Ectodermal cell (in vitro differentiated cells): Measurements from ENCODE around the gene CHRNG.

ENCODE experiments used
- H3K27ac ChIP-seq: 2 replicates; pipeline ENCODE4 v1.7.0; 2013; ENCODE audit warnings: mild to moderate bottlenecking, low read depth, low read length; ENCODE audit not compliant: insufficient read depth, poor library complexity, severe bottlenecking
- H3K27me3 ChIP-seq: 2 replicates; pipeline ENCODE4 v1.7.0; 2013; ENCODE audit warnings: mild to moderate bottlenecking, low read length; ENCODE audit not compliant: insufficient read depth, control insufficient read depth, poor library complexity, severe bottlenecking
- H3K36me3 ChIP-seq: one replicate; pipeline ENCODE4 v1.7.0; 2013; ENCODE audit warnings: low read length; ENCODE audit not compliant: control insufficient read depth, insufficient read depth
- H3K4me1 ChIP-seq: one replicate; pipeline ENCODE4 v1.7.0; 2013; ENCODE audit warnings: low read length; ENCODE audit not compliant: control insufficient read depth, insufficient read depth
- H3K4me3 ChIP-seq: 2 replicates; pipeline ENCODE4 v1.7.0; 2013; ENCODE audit warnings: low read depth, low read length, control low read depth; ENCODE audit not compliant: insufficient read depth
- H3K9me3 ChIP-seq: 2 replicates; pipeline ENCODE4 v1.7.0; 2013; ENCODE audit warnings: mild to moderate bottlenecking, low read length, moderate library complexity; ENCODE audit not compliant: control insufficient read depth
- WGBS, 2 experiments: methylation state at CpG; one replicate each; pipeline ENCODE4 v1.1.7; 2013; ENCODE audit warnings: missing lambda C conversion rate in 2 of 2; 5-methylcytosine and 5-hydroxymethylcytosine counted together

The CHRNG gene

DNA sequence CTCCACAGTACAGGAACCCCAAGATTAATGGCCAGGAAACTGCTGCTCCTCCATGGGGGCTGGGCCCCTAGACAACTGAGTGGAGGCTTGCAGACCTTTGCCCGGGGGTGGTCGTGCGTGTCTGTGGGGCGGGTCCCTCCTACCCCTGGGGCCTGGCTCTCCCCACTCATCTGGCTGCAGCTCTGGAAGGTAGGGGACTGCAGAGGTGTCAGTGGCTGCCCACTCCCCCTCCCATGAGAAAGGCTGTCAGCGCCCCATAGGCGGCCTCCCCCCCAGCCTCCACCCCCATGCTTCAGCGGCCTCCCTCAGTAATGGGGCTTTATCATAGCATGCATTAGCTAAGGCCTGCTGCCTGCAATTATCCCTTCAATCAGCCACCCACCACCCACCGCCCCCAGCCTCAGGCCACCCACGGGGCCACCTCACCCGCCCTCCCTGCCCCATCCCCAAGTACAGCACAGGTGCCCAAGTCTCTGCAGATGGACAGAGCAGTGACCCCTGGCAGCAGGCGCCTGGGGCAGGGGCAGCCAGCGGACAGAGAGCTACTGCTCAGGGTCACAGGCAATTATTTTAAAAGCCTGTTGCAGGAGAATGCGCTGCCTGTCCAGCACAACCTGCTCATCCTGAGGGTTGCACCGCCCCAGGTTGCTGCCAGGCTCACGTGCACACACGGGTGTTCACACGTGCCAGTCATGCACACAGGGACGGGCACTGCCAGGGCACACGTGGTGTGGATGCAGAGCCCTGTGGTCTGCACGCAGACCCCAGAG, 42.8 kb upstream of the CHRNG start:
- Histone ChIP-seq H3K27ac (no peak overlapping the region), H3K9me3 (no peaks in the 10 kb centered on the region), H3K27me3 (peaks cover 8% of the 10 kb centered on the region), H3K36me3 (no peaks in the 10 kb centered on the region), H3K4me3 (no peak overlapping the region), H3K4me1 (peaks cover 9% of the 10 kb centered on the region)
- WGBS, 2 experiments, result 82 to 85% methylated on average over 20 of the region's 20 CpGs

DNA sequence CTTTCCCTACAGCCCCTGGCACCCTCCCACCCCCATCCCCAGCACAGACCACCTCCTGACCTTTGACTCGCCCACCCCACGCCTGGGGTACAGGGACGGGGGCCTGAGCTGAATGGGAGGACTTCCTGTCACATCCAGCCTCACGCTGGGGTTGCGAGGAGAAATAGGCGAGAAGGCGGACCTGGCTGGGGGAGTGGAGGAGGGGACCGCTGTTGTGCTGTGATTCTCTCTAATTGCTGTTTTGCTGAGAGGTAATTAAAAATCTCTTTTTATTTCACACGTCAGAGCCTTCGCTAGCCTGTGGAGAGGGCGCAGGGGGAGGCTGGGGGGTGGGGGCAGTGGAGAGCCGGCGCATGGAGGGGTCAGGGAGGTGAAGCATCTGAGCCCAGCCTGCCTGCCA, 42.1 kb upstream of the CHRNG start:
- Histone ChIP-seq H3K4me1 (peaks cover 11% of the 10 kb centered on the region), H3K9me3 (no peaks in the 10 kb centered on the region), H3K27ac (no peak overlapping the region), H3K36me3 (no peaks in the 10 kb centered on the region), H3K4me3 (no peak overlapping the region), H3K27me3 (peaks cover 14% of the 10 kb centered on the region)
- WGBS, 2 experiments, result 59 to 62% methylated on average over 11 to 13 of the region's 13 CpGs

DNA sequence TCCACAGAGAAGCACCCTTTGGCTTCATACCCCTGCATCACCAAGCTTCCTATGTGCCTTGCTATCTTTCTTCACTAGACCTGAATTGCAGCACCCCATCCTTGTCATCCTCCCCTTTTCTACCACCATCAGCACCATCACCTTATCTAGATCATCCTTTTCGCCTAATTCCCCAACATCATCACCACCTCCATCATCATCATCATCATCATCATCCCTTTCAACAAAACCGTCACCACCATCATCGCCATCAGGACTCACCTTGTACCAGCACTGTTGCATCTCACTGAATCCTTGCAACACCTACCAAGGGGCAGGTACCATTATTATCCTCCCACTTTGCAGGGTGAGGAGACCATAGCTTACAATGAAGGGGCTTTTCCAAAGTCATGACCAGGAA, 41.0 kb upstream of the CHRNG start:
- Histone ChIP-seq H3K4me1 (peaks cover 14% of the 10 kb centered on the region), H3K27ac (no peak overlapping the region), H3K27me3 (peaks cover 20% of the 10 kb centered on the region)

DNA sequence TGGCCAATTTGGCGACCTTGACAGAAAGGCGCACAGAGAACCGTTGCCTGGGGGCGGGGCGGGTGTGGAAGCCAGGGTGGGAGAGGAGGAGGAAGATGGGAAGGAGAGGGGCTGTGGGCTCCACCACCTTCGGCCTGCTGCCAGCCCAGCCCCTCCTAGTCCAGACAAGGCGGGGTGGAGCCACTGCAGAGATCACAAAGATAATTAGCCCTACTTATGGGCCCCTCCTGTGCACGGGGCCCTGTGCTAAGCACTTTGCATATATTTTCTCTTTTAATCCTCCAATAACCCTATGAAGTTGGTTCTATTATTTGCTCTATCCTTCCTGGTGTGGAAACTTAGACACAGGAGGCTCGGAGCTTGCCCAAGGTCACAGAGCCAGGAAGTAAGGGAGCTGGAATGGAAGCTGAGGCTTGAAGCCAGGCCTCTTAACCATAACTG, 38.1 kb upstream of the CHRNG start:
- H3K36me3 ChIP-seq, result no peaks in the 10 kb centered on the region
- peaks cover 14% of the 10 kb centered on the region for H3K4me1 ChIP-seq
- WGBS, 2 experiments, result 74 to 79% methylated on average over 9 of the region's 9 CpGs
- H3K27ac ChIP-seq, result no peak overlapping the region
- peaks cover 49% of the 10 kb centered on the region for H3K27me3 ChIP-seq
- H3K4me3 ChIP-seq, result no peak overlapping the region
- no peaks in the 10 kb centered on the region for H3K9me3 ChIP-seq

More for the DNA sequence above, 41.0 kb upstream of the CHRNG start:
- no peaks in the 10 kb centered on the region for H3K36me3 ChIP-seq
- no peak overlapping the region for H3K4me3 ChIP-seq
- no peaks in the 10 kb centered on the region for H3K9me3 ChIP-seq
- WGBS, 2 experiments, result 92 to 96% methylated on average over 3 of the region's 3 CpGs

DNA sequence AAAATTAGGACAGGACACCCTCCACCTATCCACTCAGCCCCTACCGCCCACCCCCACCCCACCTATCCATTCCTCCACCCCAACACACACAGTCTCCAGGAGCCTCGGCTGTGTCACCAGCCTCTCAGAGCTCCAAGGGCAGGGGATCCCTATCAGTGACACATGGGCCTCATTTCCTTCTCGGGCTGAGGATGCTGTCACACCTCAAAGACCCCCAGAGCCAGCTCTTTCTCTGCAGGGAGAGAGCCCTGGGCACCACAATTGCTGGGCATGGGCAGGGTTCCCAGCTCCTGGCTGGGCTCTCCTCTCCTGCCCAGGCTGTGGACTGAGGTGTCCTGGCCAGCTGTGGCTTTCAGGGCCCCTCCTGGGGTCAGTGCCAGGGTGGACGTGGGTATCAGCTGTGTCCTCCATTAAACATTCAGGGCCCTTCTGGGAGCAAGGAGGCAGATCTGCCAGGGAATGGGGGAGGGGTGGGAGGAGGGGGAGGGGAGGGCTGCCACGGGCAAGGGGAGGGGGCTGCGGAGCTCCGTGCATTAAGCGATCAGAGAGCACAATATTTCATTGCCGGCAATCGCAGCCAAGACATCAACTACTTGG, 37.6 kb upstream of the CHRNG start:
- Histone ChIP-seq H3K9me3 (no peaks in the 10 kb centered on the region), H3K4me3 (no peak overlapping the region), H3K4me1 (peaks cover 18% of the 10 kb centered on the region), H3K27ac (no peak overlapping the region), H3K36me3 (no peaks in the 10 kb centered on the region), H3K27me3 (peaks cover 54% of the 10 kb centered on the region)
- 26 to 27% methylated on average over 10 of the region's 10 CpGs for WGBS, 2 experiments

DNA sequence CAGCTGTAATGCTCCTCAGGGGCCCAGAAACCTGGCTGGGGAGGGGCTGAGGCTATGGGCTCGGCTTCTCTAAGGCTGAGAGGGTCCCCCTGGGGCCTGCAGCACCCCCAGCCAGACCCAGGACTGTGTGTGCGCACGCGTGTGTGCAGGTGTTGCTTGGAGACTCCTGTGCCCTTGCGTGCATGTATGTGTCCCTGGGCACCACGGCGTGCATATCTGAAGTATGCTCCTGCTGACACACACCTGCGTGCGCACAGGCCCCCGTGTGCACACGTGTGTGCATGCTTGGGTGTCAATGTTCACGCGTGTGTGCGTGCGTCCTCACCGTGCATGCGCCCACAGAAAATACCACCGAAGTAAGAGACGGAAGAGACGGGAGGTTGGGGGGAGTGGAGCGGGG, 37.0 kb upstream of the CHRNG start:
- peaks cover 55% of the 10 kb centered on the region for H3K27me3 ChIP-seq
- H3K36me3 ChIP-seq, result no peaks in the 10 kb centered on the region
- no peaks in the 10 kb centered on the region for H3K9me3 ChIP-seq
- peak overlapping the region; percentile 25 for H3K4me3 ChIP-seq
- WGBS, 2 experiments, result 4 to 5% methylated on average over 18 to 19 of the region's 21 CpGs
- H3K27ac ChIP-seq, result no peak overlapping the region
- peaks cover 12% of the 10 kb centered on the region for H3K4me1 ChIP-seq

- Histone ChIP-seq H3K27me3 (peaks cover 55% of the 10 kb centered on the region), H3K4me1 (peaks cover 11% of the 10 kb centered on the region)
- 0 to 1% methylated on average over 74 to 75 of the region's 75 CpGs for WGBS, 2 experiments
Observed at GRCh38 chr2:232502911-232503808, 36.3 kb upstream of the CHRNG start.

GRCh38 chr2:232503809-232504323, 35.6 kb upstream of the CHRNG start:
- no peaks in the 10 kb centered on the region for H3K9me3 ChIP-seq
- WGBS, 2 experiments, result 21 to 23% methylated on average over 16 of the region's 16 CpGs
- H3K27me3 ChIP-seq, result peaks cover 55% of the 10 kb centered on the region
- peaks cover 11% of the 10 kb centered on the region for H3K4me1 ChIP-seq
- no peaks in the 10 kb centered on the region for H3K36me3 ChIP-seq
- no peak overlapping the region for H3K27ac ChIP-seq
- H3K4me3 ChIP-seq, result peak overlapping the region; percentile 34

More at GRCh38 chr2:232502911-232503808, 36.3 kb upstream of the CHRNG start:
- H3K36me3 ChIP-seq, result no peaks in the 10 kb centered on the region
- no peaks in the 10 kb centered on the region for H3K9me3 ChIP-seq
- no peak overlapping the region for H3K27ac ChIP-seq
- H3K4me3 ChIP-seq, result peak overlapping the region; percentile 34

GRCh38 chr2:232504438-232504837, 35.1 kb upstream of the CHRNG start:
- Histone ChIP-seq H3K36me3 (no peaks in the 10 kb centered on the region), H3K4me1 (peaks cover 11% of the 10 kb centered on the region), H3K4me3 (no peak overlapping the region), H3K27ac (no peak overlapping the region), H3K9me3 (no peaks in the 10 kb centered on the region), H3K27me3 (peaks cover 55% of the 10 kb centered on the region)
- 92% methylated on average over 2 of the region's 2 CpGs for WGBS, 2 experiments
